Panc1 (cell line): Measurements from ENCODE around the gene PIH1D1. TPM values are rescaled to one million over a fixed set of nuclear protein-coding genes. Genes with fewer than 3 reads are reported as not detected.

ENCODE experiments used
- ATAC-seq: fragments of 200-7000 bp; cut with Tn5 transposase; 2 replicates; pipeline ENCODE4 v1.9.1; 2020; ENCODE audit warnings: mild to moderate bottlenecking, moderate library complexity
- BruUV-seq: library from RNA; stranded (reverse); fragments of 400-500 nt; replicated peaks from 2 replicates; lab custom pipeline; 2021; lab: Mats Ljungman, UMichigan
- CTCF ChIA-PET: fragments of 300-600 bp; sonication (Branson Sonifier 250); formaldehyde crosslinking; loops from one replicate; lab custom pipeline; 2022; ENCODE audit warnings: antibody characterized with exemption; lab: Charles Lee
- POLR2A ChIA-PET: fragments of 300-600 bp; sonication (Branson Sonifier 250); formaldehyde crosslinking; loops from one replicate; lab custom pipeline; 2022; ENCODE audit warnings: antibody characterized with exemption; lab: Charles Lee
- DNase-seq: peaks from one replicate; pipeline ENCODE4 v3.0.0-alpha.2; 2010; ENCODE audit warnings: low read depth, low spot score
- H3K27ac ChIP-seq: 2 replicates; pipeline ENCODE4 v1.5.1; 2011; ENCODE audit warnings: mild to moderate bottlenecking, low read length, inconsistent platforms
- H3K27me3 ChIP-seq: fragments of 200-500 bp; sonication (Bioruptor generic); 2 replicates; pipeline ENCODE4 v1.6.0; 2014; ENCODE audit warnings: low read length, inconsistent platforms; ENCODE audit not compliant: control insufficient read depth, insufficient read depth
- H3K36me3 ChIP-seq: fragments of 200-500 bp; sonication (Bioruptor generic); 2 replicates; pipeline ENCODE4 v1.5.1; 2014; ENCODE audit warnings: inconsistent platforms, mild to moderate bottlenecking, low read length, moderate library complexity; ENCODE audit not compliant: control insufficient read depth, insufficient read depth
- H3K4me1 ChIP-seq: 2 replicates; pipeline ENCODE4 v1.5.1; 2011; ENCODE audit warnings: inconsistent platforms, mild to moderate bottlenecking, low read length, moderate library complexity; ENCODE audit not compliant: control insufficient read depth, insufficient read depth
- H3K4me3 ChIP-seq, 2 experiments: 2 replicates each; pipeline ENCODE4 v1.5.1; 2011 to 2012; ENCODE audit warnings: low read depth in 2 of 2, low read length in 2 of 2, mild to moderate bottlenecking in 2 of 2, inconsistent platforms in 1 of 2, moderate library complexity in 1 of 2
- H3K9me3 ChIP-seq: fragments of 200-500 bp; sonication (Bioruptor generic); 2 replicates; pipeline ENCODE4 v1.5.1; 2014; ENCODE audit warnings: low read depth, mild to moderate bottlenecking, inconsistent platforms, low read length, moderate library complexity; ENCODE audit not compliant: control insufficient read depth, insufficient read depth
- POLR2AphosphoS5 ChIP-seq: IDR thresholded peaks from 2 replicates; pipeline ENCODE4 v1.6.1; 2012; ENCODE audit warnings: mild to moderate bottlenecking, low read depth, low read length, moderate library complexity
- REST ChIP-seq, 2 experiments: IDR thresholded peaks; 2 replicates each; pipeline ENCODE4 v1.6.1; 2011 to 2012; ENCODE audit warnings: low read depth in 2 of 2, control low read depth in 1 of 2, low read length in 1 of 2, mild to moderate bottlenecking in 1 of 2, moderate library complexity in 1 of 2; ENCODE audit not compliant: insufficient read depth in 1 of 2
- SIN3A ChIP-seq: IDR thresholded peaks from 2 replicates; pipeline ENCODE4 v1.6.1; 2012; ENCODE audit warnings: low read depth, mild to moderate bottlenecking, low read length, moderate library complexity, borderline replicate concordance; ENCODE audit not compliant: insufficient read depth
- TCF7L2 ChIP-seq: IDR thresholded peaks from 2 replicates; pipeline ENCODE4 v1.6.1; 2011; ENCODE audit warnings: mild to moderate bottlenecking, low read depth, low read length, inconsistent platforms
- in situ Hi-C: cut with HindIII; loops from 2 replicates; pipeline ENCODE4 v1.10.0; 2016; ENCODE audit warnings: low sequenced_read_pairs, low pct_unique_long_range_greater_than_20kb
- intact Hi-C: fragments of 100-400 bp; cut with micrococcal nuclease; formaldehyde crosslinking; loops from one replicate; pipeline ENCODE4 v1.10.0; 2022; ENCODE audit not compliant: unreplicated experiment
- total RNA-seq: library from RNA; stranded (reverse); gene quantifications from one replicate; pipeline ENCODE4 v1.2.1, GENCODE V29; 2021; ENCODE audit not compliant: unreplicated experiment
- TF ChIP-seq, protein P1 (sequence below): fragments of 450-650 bp; IDR thresholded peaks from 2 replicates; pipeline ENCODE4 v1.5.1; 2017; ENCODE audit warnings: mild to moderate bottlenecking

PIH1D1 gene
- total RNA-seq, 1 experiment from 2014 or later = 78.5 TPM

DNA sequence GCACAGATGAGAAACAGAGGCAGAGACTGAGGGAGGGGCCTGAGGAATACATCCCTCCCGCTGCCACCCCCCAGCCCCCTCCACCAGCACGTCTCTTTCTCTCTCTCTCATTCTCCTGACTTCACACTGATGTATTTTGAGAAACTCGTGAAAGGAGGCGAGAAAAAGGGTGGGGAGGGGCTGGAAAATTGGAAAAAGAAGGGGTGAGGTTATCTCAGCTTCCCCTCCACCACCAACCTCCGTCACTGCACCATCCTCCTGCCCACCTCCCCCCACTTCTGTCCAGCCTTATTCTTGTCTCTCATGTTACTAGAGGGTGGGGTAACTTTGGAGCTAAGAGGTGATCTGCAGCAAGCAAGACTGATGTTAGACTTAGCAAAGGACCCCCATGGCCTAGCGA, 11.8 kb downstream of the PIH1D1 start:
- H3K9me3 ChIP-seq = no peaks in the 10 kb centered on the region
- H3K27me3 ChIP-seq = peaks cover 9% of the 10 kb centered on the region; the same call in 1 of the 2 replicates
- CTCF ChIA-PET = no interaction called here
- POLR2A ChIA-PET = no interaction called here
- TF ChIP-seq POLR2AphosphoS5 (no peak), TCF7L2 (no peak), SIN3A (no peak), REST (IDR thresholded peaks at IDR 0.05; ENCODE audit: insufficient read depth in 1 of 2, low read depth in 2 of 2, low read length in 1 of 2) (no peak)
- TF ChIP-seq, protein P1, sequence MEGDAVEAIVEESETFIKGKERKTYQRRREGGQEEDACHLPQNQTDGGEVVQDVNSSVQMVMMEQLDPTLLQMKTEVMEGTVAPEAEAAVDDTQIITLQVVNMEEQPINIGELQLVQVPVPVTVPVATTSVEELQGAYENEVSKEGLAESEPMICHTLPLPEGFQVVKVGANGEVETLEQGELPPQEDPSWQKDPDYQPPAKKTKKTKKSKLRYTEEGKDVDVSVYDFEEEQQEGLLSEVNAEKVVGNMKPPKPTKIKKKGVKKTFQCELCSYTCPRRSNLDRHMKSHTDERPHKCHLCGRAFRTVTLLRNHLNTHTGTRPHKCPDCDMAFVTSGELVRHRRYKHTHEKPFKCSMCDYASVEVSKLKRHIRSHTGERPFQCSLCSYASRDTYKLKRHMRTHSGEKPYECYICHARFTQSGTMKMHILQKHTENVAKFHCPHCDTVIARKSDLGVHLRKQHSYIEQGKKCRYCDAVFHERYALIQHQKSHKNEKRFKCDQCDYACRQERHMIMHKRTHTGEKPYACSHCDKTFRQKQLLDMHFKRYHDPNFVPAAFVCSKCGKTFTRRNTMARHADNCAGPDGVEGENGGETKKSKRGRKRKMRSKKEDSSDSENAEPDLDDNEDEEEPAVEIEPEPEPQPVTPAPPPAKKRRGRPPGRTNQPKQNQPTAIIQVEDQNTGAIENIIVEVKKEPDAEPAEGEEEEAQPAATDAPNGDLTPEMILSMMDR = no peak
- H3K4me1 ChIP-seq = no peaks in the 10 kb centered on the region; the same call in 1 of the 2 replicates
- DNase-seq = no peak
- no peak for ATAC-seq
- intact Hi-C loops = loop anchor here (5.0 kb wide), 1 partner anchor 48 kb away; no protein-coding TSS in a partner anchor
- H3K36me3 ChIP-seq = no peaks in the 10 kb centered on the region
- BruUV-seq = no TSS peak
- in situ Hi-C loops = no loop called here
- no peak overlapping the region for H3K4me3 ChIP-seq
- H3K27ac ChIP-seq = no peak overlapping the region

DNA sequence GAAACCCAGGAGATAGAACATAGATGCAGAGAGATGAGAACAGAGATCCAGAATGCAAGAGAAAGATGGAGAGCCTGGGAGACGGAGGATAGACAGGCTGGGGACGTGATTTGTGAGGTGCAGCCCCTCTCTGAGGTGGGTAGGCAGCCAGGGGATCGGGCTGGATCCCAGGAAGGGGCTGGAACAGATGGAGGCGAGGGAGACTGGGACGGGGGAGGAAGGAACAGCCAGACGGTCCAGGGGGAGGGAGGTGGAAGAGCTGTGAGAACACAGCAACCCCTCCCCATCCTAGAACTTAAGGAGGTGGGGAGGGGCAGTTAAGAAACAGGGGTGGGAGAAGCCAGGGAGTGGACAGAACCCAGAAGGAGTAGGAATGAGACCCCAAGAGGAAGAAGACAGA, 13.4 kb downstream of the PIH1D1 start:
- TF ChIP-seq, protein P1 = no peak
- TF ChIP-seq TCF7L2 = no peak
- no peak for TF ChIP-seq REST (IDR thresholded peaks at IDR 0.05; ENCODE audit: insufficient read depth in 1 of 2, low read depth in 2 of 2, low read length in 1 of 2)
- no peak for TF ChIP-seq SIN3A
- TF ChIP-seq POLR2AphosphoS5 = no peak
- in situ Hi-C loops = no loop called here
- ATAC-seq (no peak), DNase-seq (no peak)
- no peak overlapping the region for H3K27ac ChIP-seq
- no peak overlapping the region for H3K4me3 ChIP-seq
- CTCF ChIA-PET = no interaction called here
- H3K27me3 ChIP-seq = peaks cover 9% of the 10 kb centered on the region; the same call in 1 of the 2 replicates
- POLR2A ChIA-PET = no interaction called here
- no peaks in the 10 kb centered on the region; the same call in 1 of the 2 replicates for H3K4me1 ChIP-seq
- no TSS peak for BruUV-seq
- H3K36me3 ChIP-seq = no peaks in the 10 kb centered on the region
- no peaks in the 10 kb centered on the region for H3K9me3 ChIP-seq
- intact Hi-C loops = no loop called here
